RWPE1 (cell line): ENCODE measurements around the gene MTFP1.
A peak's percentile ranks its signal among the peaks of the same experiment; 100 is the strongest.
"Not testable (repeated sequence)": the region's sequence is repeated elsewhere in the genome, so short reads cannot be mapped to it uniquely, and the experiment has no call there.

ENCODE experiments used
- CTCF ChIA-PET: fragments of 350-600 bp; sonication (Branson Sonifier 250); formaldehyde crosslinking; extraction: SDS; loops from one replicate; lab custom pipeline; 2021; lab: Yijun Ruan, JAX
- POLR2A ChIA-PET: fragments of 400-600 bp; formaldehyde crosslinking; extraction: SDS; loops from one replicate; lab custom pipeline; 2020; ENCODE audit warnings: antibody characterized with exemption; ENCODE audit not compliant: low non-redundant PET; lab: Yijun Ruan, JAX
- DNase-seq: peaks from one replicate; pipeline ENCODE4 v3.0.0; 2012; ENCODE audit warnings: low spot score
- H3K27ac ChIP-seq: fragments of 450-650 bp; 2 replicates; pipeline ENCODE4 v1.5.1; 2017
- CTCF ChIP-seq: fragments of 450-650 bp; conservative IDR thresholded peaks from 2 replicates; pipeline ENCODE4 v1.5.1; 2017; ENCODE audit warnings: low read depth, mild to moderate bottlenecking

The MTFP1 gene

DNA sequence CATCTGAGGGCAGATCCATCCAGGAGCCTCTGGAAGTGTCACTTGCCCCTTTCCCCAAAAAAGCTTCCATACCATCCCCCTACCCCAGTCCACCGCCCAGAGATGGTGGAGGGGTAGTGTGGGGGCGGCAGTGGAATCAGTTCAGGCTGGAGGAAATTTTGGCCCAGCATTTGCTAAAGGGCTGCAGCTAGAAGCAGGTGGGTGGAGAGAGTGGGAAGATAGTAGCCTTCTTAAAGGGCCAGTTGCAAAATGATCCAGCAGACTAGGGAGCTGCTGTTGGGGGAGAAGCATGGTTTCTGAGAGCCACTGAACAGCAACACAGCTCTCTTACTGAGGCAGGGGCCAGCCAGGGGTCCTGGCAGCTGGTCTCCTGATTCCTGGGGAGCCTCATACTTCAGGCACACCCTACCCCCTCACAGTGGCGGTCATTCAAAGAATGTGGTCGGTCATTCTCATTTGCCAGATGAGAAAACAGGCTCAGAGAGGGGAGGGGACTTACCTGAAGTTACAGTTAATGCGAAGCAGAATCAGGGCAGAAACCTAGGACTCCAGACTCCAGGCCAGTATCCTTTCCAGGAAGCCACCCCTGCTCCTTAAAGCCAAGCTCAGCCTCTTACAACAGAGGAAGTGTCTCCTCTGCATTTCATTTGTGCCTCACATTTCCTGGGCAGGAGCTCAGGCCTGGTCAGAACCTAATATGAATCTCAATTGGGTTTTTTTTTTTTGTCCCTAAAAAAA is 23.4 kb upstream of the MTFP1 start:
- ChIA-PET POLR2A (no interaction called here), CTCF (no interaction called here)
- H3K27ac ChIP-seq = peak overlapping the region; percentile 59
- no peak for DNase-seq
- no peak for TF ChIP-seq CTCF

- POLR2A ChIA-PET, CTCF ChIA-PET, DNase-seq, H3K27ac ChIP-seq: not testable (repeated sequence)
Observed at GRCh38 chr22:30402766-30403104, 22.8 kb upstream of the MTFP1 start.

DNA sequence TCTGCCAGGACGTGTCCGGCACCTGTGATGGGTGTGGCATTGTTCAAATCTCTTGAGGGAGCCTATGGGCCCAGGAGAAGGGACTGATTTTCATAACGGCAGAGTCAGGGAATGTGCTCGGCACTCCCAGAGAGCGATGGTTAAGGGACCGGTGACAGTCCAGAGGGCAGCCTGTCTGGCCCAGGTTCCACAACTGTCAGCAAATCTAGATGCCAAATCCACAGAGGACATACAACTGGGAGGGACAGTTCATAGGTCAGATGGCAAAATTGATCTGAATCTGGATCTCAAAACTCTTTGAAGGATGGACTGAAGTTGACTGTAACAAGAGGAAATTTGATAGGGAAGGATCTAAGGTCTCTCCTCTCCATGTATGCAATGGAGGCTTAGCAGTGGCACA is 21.3 kb upstream of the MTFP1 start:
- ChIA-PET POLR2A (no interaction called here), CTCF (no interaction called here)
- no peak for TF ChIP-seq CTCF
- no peak for DNase-seq
- peak overlapping the region; percentile 17; the same call in 1 of the 2 replicates for H3K27ac ChIP-seq

DNA sequence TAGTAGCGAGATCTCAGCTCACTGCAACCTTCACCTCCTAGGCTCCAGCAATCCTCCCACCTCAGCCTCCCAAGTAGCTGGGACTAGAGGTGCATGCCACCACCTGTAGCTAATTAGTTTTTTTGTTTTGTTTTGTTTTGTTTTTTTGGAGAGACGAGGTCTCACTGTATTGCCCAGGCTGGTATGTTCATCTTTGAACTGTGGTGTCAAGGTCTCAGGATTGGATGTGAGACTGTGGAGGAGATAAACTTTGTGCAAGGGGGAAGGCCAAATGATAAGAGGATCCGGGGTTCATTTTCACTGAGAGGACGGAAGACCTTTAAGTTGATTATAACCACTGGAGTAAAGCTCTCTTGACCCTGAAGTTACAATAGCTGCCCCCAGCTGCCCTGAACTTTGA is 19.8 kb upstream of the MTFP1 start:
- ChIA-PET POLR2A (no interaction called here), CTCF (no interaction called here)
- no peak for DNase-seq
- H3K27ac ChIP-seq = no peak overlapping the region
- TF ChIP-seq CTCF = no peak

DNA sequence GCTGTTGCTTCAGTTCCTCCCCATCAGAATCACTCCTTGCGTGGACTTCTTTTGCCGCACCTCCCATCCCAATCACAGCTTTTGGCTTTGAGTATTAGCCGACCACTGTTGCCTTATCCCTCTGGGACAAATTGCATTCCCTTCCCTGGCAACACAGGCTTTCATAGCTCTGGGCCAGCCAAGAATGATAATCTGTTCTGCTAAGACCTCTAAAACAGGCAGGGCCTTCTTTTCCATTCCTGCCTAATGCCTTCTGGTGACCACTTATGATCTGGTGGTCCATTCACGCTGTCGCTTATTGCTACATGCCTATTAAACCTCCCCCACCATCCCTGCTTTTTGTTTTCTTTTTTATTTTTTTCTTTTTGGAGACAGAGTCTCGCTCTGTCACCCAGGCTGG is 19.2 kb upstream of the MTFP1 start:
- ChIA-PET CTCF (no interaction called here), POLR2A (no interaction called here)
- H3K27ac ChIP-seq = no peak overlapping the region
- no peak for TF ChIP-seq CTCF
- DNase-seq = no peak

DNA sequence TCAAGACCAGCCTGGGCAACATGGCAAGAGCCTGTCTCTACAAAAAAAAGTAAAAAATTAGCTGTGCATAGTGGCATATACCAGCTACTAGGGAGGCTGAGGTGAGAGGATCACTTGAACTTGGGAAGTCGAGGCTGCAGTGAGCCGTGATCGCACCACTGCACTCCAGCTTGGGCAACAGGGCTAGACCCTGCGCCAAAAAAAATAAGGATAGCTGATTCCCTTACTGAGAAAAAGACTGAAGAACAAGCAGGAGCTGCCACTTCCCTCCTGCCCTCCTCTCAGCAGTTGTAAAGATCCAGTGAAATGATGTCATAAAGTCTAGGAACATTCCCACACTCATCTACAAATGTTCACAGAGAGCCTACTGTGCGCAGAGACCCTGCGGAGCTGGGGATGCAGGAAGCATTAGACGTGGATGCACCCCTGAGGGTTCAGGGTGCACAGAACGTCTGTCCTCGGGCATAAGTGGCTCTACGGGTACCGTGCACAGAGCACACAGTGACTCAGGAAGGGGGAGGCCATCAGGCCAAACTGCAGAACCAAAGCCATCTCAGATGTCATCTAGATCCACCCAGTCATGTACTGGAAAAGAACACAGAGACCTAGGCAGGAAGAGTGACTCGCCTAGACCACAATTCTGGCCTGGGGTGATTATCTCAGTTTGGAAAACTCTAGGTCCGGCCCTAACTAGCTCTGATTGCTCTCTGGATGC is 17.0 kb upstream of the MTFP1 start:
- ChIA-PET CTCF (no interaction called here), POLR2A (no interaction called here)
- DNase-seq = no peak
- H3K27ac ChIP-seq = peak overlapping the region; percentile 70
- no peak for TF ChIP-seq CTCF

GRCh38 chr22:30411780-30412179 is 13.8 kb upstream of the MTFP1 start:
- peak overlapping the region; percentile 70 for H3K27ac ChIP-seq
- ChIA-PET POLR2A (no interaction called here), CTCF (interaction anchor here (1.1 kb wide), 1 partner anchor 9 kb away, joined by 3 read pairs; no protein-coding TSS in a partner anchor)
- peak; percentile 30 for DNase-seq
- no peak for TF ChIP-seq CTCF
